Spinal cord (tissue), 10 donors: ENCODE results near the gene RIMS3. TPM values are rescaled to one million over a fixed set of nuclear protein-coding genes. Genes with fewer than 3 reads are reported as not detected.

ENCODE experiments used
- DNase-seq, 6 donors: peaks; one replicate each; pipeline versions ENCODE4 v3.0.0 to v3.0.0-alpha.2; 2013 to 2015; ENCODE audit warnings: low spot score in 6 of 6, low read depth in 4 of 6
- H3K27ac ChIP-seq: one replicate; pipeline ENCODE4 v1.5.1; 2013; ENCODE audit warnings: low read depth, low read length, control low read depth
- H3K27me3 ChIP-seq: one replicate; pipeline ENCODE4 v1.6.1; 2013; ENCODE audit warnings: low read length; ENCODE audit not compliant: control insufficient read depth, insufficient read depth
- H3K36me3 ChIP-seq: one replicate; pipeline ENCODE4 v1.6.1; 2013; ENCODE audit warnings: low read length; ENCODE audit not compliant: control insufficient read depth, insufficient read depth
- H3K4me1 ChIP-seq: one replicate; pipeline ENCODE4 v1.6.1; 2013; ENCODE audit warnings: low read length; ENCODE audit not compliant: control insufficient read depth, insufficient read depth
- H3K4me3 ChIP-seq: one replicate; pipeline ENCODE4 v1.5.1; 2013; ENCODE audit warnings: low read depth, low read length, control low read depth
- H3K9me3 ChIP-seq: one replicate; pipeline ENCODE4 v1.6.1; 2013; ENCODE audit warnings: low read length; ENCODE audit not compliant: control insufficient read depth, insufficient read depth
- WGBS: methylation state at CpG from one replicate; pipeline ENCODE4 v1.1.5; 2013; ENCODE audit warnings: missing lambda C conversion rate; ENCODE audit not compliant: insufficient coverage; 5-methylcytosine and 5-hydroxymethylcytosine counted together
- polyA plus RNA-seq, 2 donors: library from polyadenylated mRNA; unstranded; fragments of 120-200 nt; gene quantifications; one replicate each; pipeline ENCODE4 v1.2.1, GENCODE V29; 2013; ENCODE audit not compliant: insufficient read length in 2 of 2
- total RNA-seq, 2 donors: library from RNA; depleted of rRNA in 1 of 2; stranded (reverse); fragments of 120-200 nt in 1 of 2; fragments of >200 nt in 1 of 2; gene quantifications; one replicate each; pipeline versions ENCODE4 v1.2.3 to v1.2.4, GENCODE V29; 2013 to 2014
- donor health status: healthy.

RIMS3 gene
- total and polyA plus RNA-seq, 4 donors: 14.1 to 42.2 (median 36.1) TPM

DNA sequence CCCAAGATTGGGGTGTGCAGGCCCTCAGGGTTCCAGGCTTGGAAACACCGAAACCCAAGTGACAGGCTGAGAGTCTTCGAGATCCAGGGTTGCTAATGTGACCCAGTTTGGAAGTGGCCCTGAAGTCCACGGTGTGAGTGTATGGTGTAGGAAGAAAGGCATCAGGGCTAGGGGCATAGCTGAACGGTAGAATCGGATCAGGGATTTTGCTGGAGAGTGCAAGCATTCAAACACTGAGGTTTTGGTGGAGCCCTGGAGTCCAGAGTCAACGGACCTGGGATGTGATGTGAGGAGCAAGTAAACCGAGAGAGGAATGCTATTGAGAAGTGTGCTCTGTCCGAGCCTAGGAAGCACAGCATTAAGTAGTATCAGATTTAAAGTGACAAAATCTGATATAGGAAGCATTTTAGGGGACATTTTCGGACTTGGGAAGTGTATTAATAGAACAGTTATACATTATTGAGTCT lies 27.0 kb upstream of the RIMS3 start:
- DNase-seq: peak in 1 of 6 donors; percentile 32
- Histone ChIP-seq H3K4me3 (peak overlapping the region; percentile 100), H3K9me3 (no peaks in the 10 kb centered on the region), H3K27ac (peak overlapping the region; percentile 100), H3K4me1 (peaks cover 6% of the 10 kb centered on the region), H3K27me3 (no peaks in the 10 kb centered on the region), H3K36me3 (no peaks in the 10 kb centered on the region)
- WGBS: under 1% methylated on average over 7 of the region's 9 CpGs

DNA sequence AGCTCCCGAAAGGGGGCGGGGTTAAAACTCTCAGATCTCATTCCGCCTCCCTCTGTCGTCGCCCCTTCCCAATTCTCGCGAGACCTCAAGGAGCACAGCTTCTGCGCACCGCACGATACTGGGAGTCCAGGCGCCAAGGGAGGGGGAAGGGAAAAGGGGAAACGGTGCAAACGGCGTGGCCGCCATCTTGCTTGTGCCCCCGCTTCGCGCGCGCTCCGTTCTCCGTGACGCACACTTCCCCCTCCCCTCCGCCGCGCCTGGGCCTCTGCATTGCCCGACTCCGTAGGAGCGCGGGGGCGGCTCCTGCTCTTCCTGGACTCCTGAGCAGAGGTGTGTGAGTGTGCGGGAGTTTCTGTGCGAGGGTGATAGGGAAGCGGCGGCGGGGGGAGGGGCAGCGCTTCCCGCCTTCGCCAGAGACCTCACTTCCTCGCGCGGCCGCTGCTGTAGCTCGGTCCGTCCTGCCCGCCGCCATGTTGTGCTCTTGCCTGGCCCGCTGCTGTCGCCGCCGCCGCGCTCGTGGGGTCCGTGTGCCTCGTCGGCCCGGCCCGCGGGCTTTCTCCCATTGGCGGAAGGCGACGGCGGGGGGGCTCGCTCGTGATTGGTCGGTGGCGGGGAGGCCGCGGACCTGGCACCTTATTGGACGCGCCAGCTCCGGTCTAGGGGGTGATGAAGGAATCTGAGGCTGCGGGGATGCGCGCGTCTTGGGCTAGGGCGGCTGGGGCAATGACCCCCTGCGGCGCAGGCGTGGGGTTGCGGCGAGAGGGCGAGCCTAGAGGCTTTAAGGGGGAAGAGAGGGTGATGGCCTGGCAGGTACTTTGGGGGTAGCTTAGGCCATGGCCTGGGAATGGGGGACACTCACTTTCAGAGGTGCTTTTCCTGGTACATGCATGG lies 26.3 kb upstream of the RIMS3 start, which contains the start of gene NFYC:
Gene NFYC, plus strand, starts transcription at position 167 of the 891 bp plus-strand sequence. CDS start 47,140 bp downstream, outside the sequence.
- Histone ChIP-seq H3K27ac (peak within 1 kb of the TSS; percentile 100), H3K9me3 (no peaks in the 10 kb centered on the region), H3K4me1 (peaks cover 6% of the 10 kb centered on the region), H3K4me3 (peak within 1 kb of the TSS; percentile 100), H3K27me3 (no peaks in the 10 kb centered on the region), H3K36me3 (no peaks in the 10 kb centered on the region)
- WGBS: under 1% methylated on average over 74 of the region's 84 CpGs
- peak; percentile 96 to 100 (median 100) for DNase-seq

DNA sequence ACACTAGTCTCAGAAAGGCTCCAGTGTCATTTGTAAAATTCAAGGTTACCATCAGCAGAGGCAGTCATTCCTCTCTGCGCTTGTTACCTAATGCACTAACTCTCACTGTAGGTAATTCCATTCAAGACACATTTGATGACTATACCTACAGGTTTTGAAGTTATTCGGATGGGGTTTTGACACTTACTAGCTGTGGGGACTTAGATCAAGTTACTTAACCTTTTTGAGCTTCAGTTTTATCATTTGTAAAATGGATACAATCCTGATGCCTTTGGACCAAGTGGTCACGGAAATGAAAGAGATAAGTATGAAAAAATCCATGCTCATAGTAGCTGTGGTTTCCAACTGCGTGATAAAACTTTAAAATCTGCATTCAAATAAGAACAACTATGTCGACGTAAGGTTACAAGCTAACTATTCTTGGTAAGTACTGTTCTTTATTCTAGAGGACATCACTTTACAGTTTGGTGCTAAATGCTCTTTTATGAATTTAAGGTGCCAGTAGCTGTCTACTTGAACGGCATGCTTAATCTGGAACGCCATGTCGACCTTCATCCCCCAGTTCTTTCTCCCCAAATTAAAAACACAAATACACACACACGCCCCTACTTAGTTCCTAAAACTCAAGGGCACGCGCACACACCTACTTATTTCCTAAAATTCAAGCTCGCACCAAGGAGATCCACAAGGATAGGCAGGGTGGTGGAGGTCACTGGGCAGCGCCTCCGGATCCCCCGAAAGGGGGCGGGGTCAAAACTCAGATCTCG lies 25.5 kb upstream of the RIMS3 start:
- Histone ChIP-seq H3K4me1 (peaks cover 6% of the 10 kb centered on the region), H3K27ac (peak overlapping the region; percentile 100), H3K36me3 (peaks cover under 1% of the 10 kb centered on the region), H3K27me3 (no peaks in the 10 kb centered on the region), H3K9me3 (no peaks in the 10 kb centered on the region), H3K4me3 (peak overlapping the region; percentile 100)
- 1% methylated on average over 11 of the region's 18 CpGs for WGBS
- DNase-seq: no peak

DNA sequence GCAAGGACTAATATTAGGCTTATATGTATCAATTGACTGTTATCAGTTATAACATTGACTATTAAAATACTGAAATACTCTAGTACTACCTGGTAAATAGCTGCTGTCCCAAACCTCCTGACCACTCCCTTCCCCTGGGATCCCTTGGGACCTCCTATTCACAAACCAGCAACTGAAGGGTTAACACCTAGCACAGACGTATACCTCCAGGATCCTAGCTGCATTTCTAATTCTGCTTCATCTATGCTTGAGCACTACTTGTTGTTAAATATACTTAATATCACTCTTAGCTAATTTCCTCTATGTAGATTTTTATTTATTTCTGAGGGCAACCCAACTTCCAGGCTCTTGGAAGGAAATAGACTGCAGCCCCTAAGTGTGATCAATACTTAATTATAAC lies 24.3 kb upstream of the RIMS3 start:
- Histone ChIP-seq H3K27me3 (no peaks in the 10 kb centered on the region), H3K4me1 (peaks cover 6% of the 10 kb centered on the region), H3K9me3 (no peaks in the 10 kb centered on the region), H3K27ac (no peak overlapping the region), H3K36me3 (peaks cover 3% of the 10 kb centered on the region), H3K4me3 (no peak overlapping the region)
- WGBS: 17% methylated on average over 1 of the region's 1 CpG
- DNase-seq: no peak

DNA sequence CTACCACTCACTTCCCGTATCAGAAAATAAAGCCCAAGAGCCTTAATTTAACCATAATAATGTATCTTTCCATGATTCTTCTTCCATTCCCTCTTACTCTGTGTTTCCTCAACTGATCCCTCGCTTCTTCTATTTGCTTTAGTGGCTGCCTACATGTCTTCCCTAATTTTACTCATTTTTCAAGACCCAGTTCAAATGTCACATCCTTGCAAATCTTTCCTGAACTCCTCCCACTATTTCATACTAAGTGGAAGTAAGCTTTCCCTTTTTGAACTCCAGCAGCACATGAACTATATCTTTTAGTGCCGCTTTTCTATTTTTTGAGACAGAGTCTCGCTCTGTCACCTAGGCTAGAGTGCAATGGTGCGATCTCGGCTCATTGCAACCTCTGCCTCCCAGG lies 22.2 kb upstream of the RIMS3 start:
- H3K4me3 ChIP-seq: no peak overlapping the region
- no peaks in the 10 kb centered on the region for H3K9me3 ChIP-seq
- DNase-seq: no peak
- no peaks in the 10 kb centered on the region for H3K27me3 ChIP-seq
- peaks cover 6% of the 10 kb centered on the region for H3K4me1 ChIP-seq
- H3K27ac ChIP-seq: no peak overlapping the region
- H3K36me3 ChIP-seq: peaks cover 3% of the 10 kb centered on the region
- WGBS: 98% methylated on average over 5 of the region's 6 CpGs

DNA sequence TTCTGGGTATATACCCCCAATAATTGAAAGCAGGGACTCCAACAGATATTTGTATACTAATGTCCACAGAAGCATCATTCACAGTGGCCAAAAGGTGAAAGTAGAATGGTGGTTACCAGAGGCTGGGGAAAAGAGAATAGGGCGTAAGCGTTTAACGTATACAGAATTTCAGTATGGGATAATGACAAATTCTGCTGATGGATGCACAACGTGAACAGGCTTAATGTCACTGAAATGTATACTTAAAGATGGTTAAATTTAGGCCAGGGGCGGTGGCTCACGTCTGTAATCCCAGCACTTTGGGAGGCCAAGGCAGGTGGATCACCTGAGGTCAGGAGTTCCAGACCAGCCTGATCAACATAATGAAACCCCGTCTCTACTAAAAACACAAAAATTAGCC lies 21.6 kb upstream of the RIMS3 start:
- H3K27ac ChIP-seq: no peak overlapping the region
- peaks cover under 1% of the 10 kb centered on the region for H3K4me1 ChIP-seq
- peaks cover 3% of the 10 kb centered on the region for H3K36me3 ChIP-seq
- WGBS: 97% methylated on average over 7 of the region's 7 CpGs
- H3K27me3 ChIP-seq: no peaks in the 10 kb centered on the region
- no peaks in the 10 kb centered on the region for H3K9me3 ChIP-seq
- DNase-seq: no peak
- no peak overlapping the region for H3K4me3 ChIP-seq

DNA sequence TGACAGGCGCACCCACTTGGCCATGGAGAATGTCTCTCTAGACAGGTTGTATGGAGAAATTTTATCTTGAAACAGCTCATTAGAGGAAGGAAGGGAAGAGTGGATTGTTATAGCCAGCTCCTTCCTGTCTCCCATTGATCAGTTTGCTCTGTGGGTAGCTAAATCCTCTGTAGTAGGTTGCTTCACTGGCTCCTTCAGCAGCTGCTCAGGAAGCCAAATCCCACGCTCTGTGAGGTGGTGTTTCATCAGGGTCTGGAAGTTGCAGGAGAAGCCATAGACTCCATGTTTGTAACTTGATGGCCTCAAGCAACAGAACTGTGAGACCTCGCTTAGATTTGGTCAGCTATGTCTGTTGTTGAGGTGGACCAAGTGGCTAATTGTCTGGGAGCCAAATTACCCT lies 19.2 kb upstream of the RIMS3 start:
- WGBS: 97% methylated on average over 3 of the region's 3 CpGs
- Histone ChIP-seq H3K4me1 (no peaks in the 10 kb centered on the region), H3K4me3 (no peak overlapping the region), H3K27me3 (no peaks in the 10 kb centered on the region), H3K36me3 (peaks cover 3% of the 10 kb centered on the region), H3K27ac (no peak overlapping the region), H3K9me3 (no peaks in the 10 kb centered on the region)
- no peak for DNase-seq

DNA sequence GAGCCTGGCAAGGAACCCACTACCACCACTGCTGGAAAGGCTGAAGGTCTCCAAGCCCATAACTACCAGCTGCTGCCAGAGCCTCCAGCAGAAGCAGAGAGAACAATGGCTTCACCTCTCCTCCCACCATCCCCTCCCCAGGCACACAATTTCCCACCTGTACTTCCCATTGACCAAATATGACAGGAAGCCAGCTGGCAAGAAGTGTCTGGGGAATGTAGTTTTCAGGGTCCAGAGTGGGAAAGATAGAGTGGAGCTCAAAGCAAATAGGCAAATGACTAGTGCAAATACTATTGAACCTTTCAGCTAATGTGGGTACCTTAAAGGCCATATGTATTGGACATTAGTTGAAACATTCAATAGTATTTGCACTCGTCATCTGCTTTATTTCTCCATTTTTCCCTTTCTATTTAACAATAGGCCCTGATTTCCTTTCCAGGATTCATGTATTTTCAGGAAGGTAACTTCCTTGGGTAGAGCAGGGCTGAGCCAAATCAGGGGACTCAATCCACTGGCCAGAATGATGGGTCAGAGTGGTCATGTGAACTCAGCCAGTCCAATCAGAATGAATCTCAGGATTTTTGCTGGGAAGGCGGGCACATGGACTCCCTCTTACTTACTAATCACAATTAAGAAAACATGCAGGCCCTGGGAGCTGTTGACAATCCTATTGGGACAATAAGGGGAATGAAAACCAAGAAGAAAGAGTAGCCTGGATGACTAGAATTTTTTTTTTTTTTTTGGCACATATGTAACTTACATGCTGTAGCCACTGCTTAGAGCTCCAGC lies 13.9 kb upstream of the RIMS3 start:
- no peak overlapping the region for H3K4me3 ChIP-seq
- no CpG with 5 or more reads among the region's 2 CpGs for WGBS
- no peaks in the 10 kb centered on the region for H3K36me3 ChIP-seq
- H3K4me1 ChIP-seq: no peaks in the 10 kb centered on the region
- no peaks in the 10 kb centered on the region for H3K9me3 ChIP-seq
- no peak for DNase-seq
- no peaks in the 10 kb centered on the region for H3K27me3 ChIP-seq
- no peak overlapping the region for H3K27ac ChIP-seq

DNA sequence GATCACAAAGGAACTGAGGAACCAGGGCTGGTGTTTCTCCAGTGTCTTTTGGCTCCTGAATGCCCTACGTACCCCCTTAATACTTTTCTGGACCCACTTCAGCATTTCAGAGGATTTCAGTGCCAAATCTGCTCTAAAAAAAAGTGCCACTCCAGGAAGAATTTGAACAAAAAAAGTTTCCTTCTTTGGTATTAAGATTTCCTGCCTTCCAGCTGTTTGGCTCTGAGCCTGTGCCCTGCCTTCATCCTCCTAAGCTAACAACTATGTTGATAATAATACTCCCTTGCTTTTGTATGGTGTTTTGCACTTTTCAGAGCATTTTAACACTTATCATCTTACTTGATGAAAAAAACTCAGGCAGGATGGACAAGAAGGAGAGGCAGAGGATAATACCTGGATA lies 11.0 kb upstream of the RIMS3 start:
- Histone ChIP-seq H3K36me3 (no peaks in the 10 kb centered on the region), H3K27me3 (no peaks in the 10 kb centered on the region), H3K27ac (no peak overlapping the region), H3K9me3 (no peaks in the 10 kb centered on the region), H3K4me3 (no peak overlapping the region), H3K4me1 (no peaks in the 10 kb centered on the region)
- WGBS: 50% methylated on average over 1 of the region's 1 CpG
- no peak for DNase-seq
